Tibial nerve (tissue), 4 donors: Measurements from ENCODE around the gene DYNC1H1. TPM values are rescaled to one million over a fixed set of nuclear protein-coding genes. Genes with fewer than 3 reads are reported as not detected.

Experiments
- DNase-seq, 2 donors: peaks; one replicate each; pipeline ENCODE4 v3.0.0-alpha.2; 2019; ENCODE audit warnings: low spot score in 2 of 2
- H3K27ac ChIP-seq, 4 donors: fragments of 200-600 bp; sonication (generic) in 3 of 4; one replicate each; pipeline ENCODE4 v1.5.1; 2017 to 2019; ENCODE audit warnings: mild to moderate bottlenecking in 1 of 4
- H3K27me3 ChIP-seq, 2 donors: fragments of 200-600 bp; sonication (generic) in 1 of 2; one replicate each; pipeline versions ENCODE4 v1.5.1 to v1.6.0; 2017 to 2019
- H3K36me3 ChIP-seq, 3 donors: fragments of 200-600 bp; sonication (generic); one replicate each; pipeline ENCODE4 v1.5.1; 2018 to 2019
- H3K4me1 ChIP-seq, 4 donors: fragments of 200-600 bp; sonication (generic) in 3 of 4; one replicate each; pipeline ENCODE4 v1.5.1; 2017 to 2019
- H3K4me3 ChIP-seq, 4 donors: fragments of 200-600 bp; sonication (generic) in 3 of 4; one replicate each; pipeline ENCODE4 v1.5.1; 2017 to 2019; ENCODE audit warnings: mild to moderate bottlenecking in 1 of 4, moderate library complexity in 1 of 4
- H3K9me3 ChIP-seq, 4 donors: fragments of 200-600 bp; sonication (generic) in 3 of 4; one replicate each; pipeline ENCODE4 v1.5.1; 2017 to 2019
- CTCF ChIP-seq, 5 experiments: fragments of 200-600 bp in 3 of 5; fragments of 450-650 bp in 2 of 5; sonication (generic) in 3 of 5; IDR thresholded peaks; one replicate each; pipeline ENCODE4 v1.5.1; 2016 to 2019; ENCODE audit warnings: antibody characterized with exemption in 5 of 5, mild to moderate bottlenecking in 3 of 5, moderate library complexity in 2 of 5
- EP300 ChIP-seq, 2 donors: sonication (generic); formaldehyde crosslinking; IDR thresholded peaks; one replicate each; pipeline ENCODE4 v1.6.1; 2017; ENCODE audit warnings: antibody characterized with exemption in 2 of 2, mild to moderate bottlenecking in 1 of 2
- POLR2A ChIP-seq, 2 donors: fragments of 450-650 bp; IDR thresholded peaks; one replicate each; pipeline ENCODE4 v1.6.1; 2017; ENCODE audit warnings: antibody characterized with exemption in 2 of 2, mild to moderate bottlenecking in 2 of 2, moderate library complexity in 2 of 2
- WGBS, 2 donors: methylation state at CpG; one replicate each; pipeline ENCODE4 v1.1.5; 2018; 5-methylcytosine and 5-hydroxymethylcytosine counted together
- small RNA-seq: library from RNA; depleted of rRNA; stranded (forward); fragments of <200 nt; gene quantifications from one replicate; pipeline ENCODE3, GENCODE V24; 2016
- total RNA-seq, 4 donors: library from RNA; depleted of rRNA; stranded (reverse); fragments of >200 nt; gene quantifications; one replicate each; pipeline ENCODE4 v1.1.0, GENCODE V29; 2016

DYNC1H1 gene
- total RNA-seq, 4 donors from 2014 or later: 506 to 690 (median 631) TPM

GRCh38 chr14:102096569-102097188 lies 132.3 kb downstream of the DYNC1H1 start:
- WGBS, 2 donors: 28 to 30% methylated on average over 12 of the region's 12 CpGs
- H3K4me3 ChIP-seq: no peak overlapping the region
- peak; percentile 70 to 84 (median 79) for TF ChIP-seq CTCF (IDR thresholded peaks at IDR 0.05)
- peak in 1 of 2 donors; percentile 24 for TF ChIP-seq EP300 (IDR thresholded peaks at IDR 0.05)
- TF ChIP-seq POLR2A (IDR thresholded peaks at IDR 0.05): no peak
- DNase-seq: peak; percentile 85 to 96
- H3K27me3 ChIP-seq: no peaks in the 10 kb centered on the region
- H3K9me3 ChIP-seq: no peaks in the 10 kb centered on the region
- peaks cover 0 to 9% (median 0%) of the 10 kb centered on the region in 4 donors for H3K4me1 ChIP-seq
- H3K27ac ChIP-seq: no peak overlapping the region
- H3K36me3 ChIP-seq: peaks cover 0 to 18% (median 0%) of the 10 kb centered on the region in 3 donors

DNA sequence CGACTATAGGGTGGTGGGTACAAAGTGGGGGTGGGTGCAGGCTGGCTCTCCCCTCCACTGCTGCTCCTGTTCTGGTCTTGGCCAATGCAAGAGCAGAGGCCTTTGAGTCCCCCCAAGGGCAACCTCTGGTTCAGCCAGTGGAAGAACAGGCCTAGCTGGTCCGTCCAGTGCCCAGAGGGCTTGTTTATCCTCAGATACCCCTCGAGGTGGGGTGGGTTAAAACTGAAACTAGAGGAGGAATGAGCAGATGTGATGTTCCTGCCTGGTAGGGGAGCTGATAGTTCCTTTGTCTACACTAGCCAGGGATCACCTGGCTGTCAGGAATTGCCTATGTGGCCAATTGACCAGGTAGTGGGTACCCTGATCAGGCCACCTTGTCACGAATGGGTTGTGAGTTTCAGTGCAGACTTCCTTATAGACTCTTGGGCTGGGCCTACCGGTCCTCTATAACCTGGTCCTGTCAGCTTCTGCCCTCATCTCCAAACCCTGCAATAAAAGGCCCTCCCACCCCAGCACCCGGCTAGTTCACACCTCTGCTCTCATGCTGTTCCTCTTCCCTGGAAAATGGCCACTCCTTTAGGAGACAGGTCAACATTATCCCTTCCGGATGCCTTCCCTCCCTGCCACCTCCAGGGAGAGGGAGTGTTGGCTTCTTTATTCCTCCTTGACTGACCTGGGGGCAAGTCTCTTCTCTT lies 133.2 kb downstream of the DYNC1H1 start:
- H3K36me3 ChIP-seq: peaks cover 0 to 20% (median 0%) of the 10 kb centered on the region in 3 donors
- peaks cover 0 to 9% (median 0%) of the 10 kb centered on the region in 4 donors for H3K4me1 ChIP-seq
- no peak for DNase-seq
- 63 to 74% methylated on average over 7 of the region's 7 CpGs for WGBS, 2 donors
- H3K4me3 ChIP-seq: no peak overlapping the region
- H3K27ac ChIP-seq: no peak overlapping the region
- no peaks in the 10 kb centered on the region for H3K9me3 ChIP-seq
- TF ChIP-seq CTCF (IDR thresholded peaks at IDR 0.05): no peak
- no peak for TF ChIP-seq EP300 (IDR thresholded peaks at IDR 0.05)
- TF ChIP-seq POLR2A (IDR thresholded peaks at IDR 0.05): no peak
- H3K27me3 ChIP-seq: no peaks in the 10 kb centered on the region

- Histone ChIP-seq H3K27me3 (no peaks in the 10 kb centered on the region), H3K4me3 (no peak overlapping the region), H3K4me1 (no peaks in the 10 kb centered on the region), H3K36me3 (peaks cover 0 to 20% (median 0%) of the 10 kb centered on the region in 3 donors), H3K9me3 (no peaks in the 10 kb centered on the region), H3K27ac (no peak overlapping the region)
- no peak for TF ChIP-seq CTCF (IDR thresholded peaks at IDR 0.05)
- no peak for TF ChIP-seq EP300 (IDR thresholded peaks at IDR 0.05)
- TF ChIP-seq POLR2A (IDR thresholded peaks at IDR 0.05): no peak
- WGBS, 2 donors: 84 to 90% methylated on average over 10 of the region's 10 CpGs
- no peak for DNase-seq
Observed at GRCh38 chr14:102103062-102103695, 138.8 kb downstream of the DYNC1H1 start.

DNA sequence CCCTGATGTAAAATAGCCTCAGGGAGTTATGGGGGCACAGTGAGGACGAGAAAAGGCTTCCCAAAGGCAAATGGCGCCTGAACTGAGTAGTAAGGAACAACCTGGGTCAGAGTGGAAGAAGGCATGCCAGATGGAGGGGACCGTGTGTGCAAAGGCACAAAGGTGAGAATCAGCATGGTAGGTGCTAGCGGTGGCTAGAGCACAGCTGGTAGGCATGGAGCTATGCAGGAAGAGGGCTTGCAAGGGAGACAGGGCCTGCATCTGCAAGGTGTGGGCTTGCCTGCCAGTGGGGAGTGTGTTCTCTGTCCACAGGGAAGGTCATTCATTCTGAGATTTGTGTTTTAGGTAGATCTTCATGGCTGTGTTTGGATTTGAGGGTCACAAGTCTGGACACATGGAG lies 141.0 kb downstream of the DYNC1H1 start:
- no peak overlapping the region for H3K4me3 ChIP-seq
- TF ChIP-seq POLR2A (IDR thresholded peaks at IDR 0.05) (no peak), EP300 (IDR thresholded peaks at IDR 0.05) (no peak), CTCF (IDR thresholded peaks at IDR 0.05) (no peak)
- no peaks in the 10 kb centered on the region for H3K9me3 ChIP-seq
- no peaks in the 10 kb centered on the region for H3K27me3 ChIP-seq
- H3K4me1 ChIP-seq: no peaks in the 10 kb centered on the region
- peaks cover 0 to 11% (median 0%) of the 10 kb centered on the region in 3 donors for H3K36me3 ChIP-seq
- 75 to 85% methylated on average over 4 of the region's 4 CpGs for WGBS, 2 donors
- no peak overlapping the region for H3K27ac ChIP-seq
- no peak for DNase-seq

Small RNA genes within 50 kb of the gene (small RNA-seq; reads per million reads assigned to genes)
- gene AL118558.2 (not detected), gene RN7SL472P (not detected)

Other genes starting within 250 kb of the DYNC1H1 start
- gene PPP2R5C, start 202.9 kb upstream of the DYNC1H1 start, total RNA-seq: 100 to 1,000 TPM in 1 of 4 donors, 10 to 100 TPM in 3; 63.3 to 113 (median 75.9) TPM
- 100 to 1,000 TPM; 185 to 396 (median 265) TPM for gene HSP90AA1, start 122.5 kb downstream of the DYNC1H1 start, total RNA-seq
- gene WDR20, start 175.3 kb downstream of the DYNC1H1 start, total RNA-seq: 10 to 100 TPM; 15.0 to 26.7 (median 18.3) TPM